Measurements from ENCODE around the gene RAB11FIP4. TPM values are rescaled to one million over a fixed set of nuclear protein-coding genes. Genes with fewer than 3 reads are reported as not detected.

The RAB11FIP4 gene
- total and polyA plus RNA-seq, 2 donors: 5.3 to 9.2 TPM

- Histone ChIP-seq H3K4me3 (ENCODE audit: low read length in 2 of 2) (no peak overlapping the region), H3K27ac (ENCODE audit: low read depth in 1 of 2, low read length in 1 of 2) (peak overlapping the region; percentile 74 to 85), H3K9me3 (ENCODE audit: control insufficient read depth in 2 of 2, insufficient read depth in 1 of 2, low read length in 1 of 2) (no peaks in the 10 kb centered on the region), H3K27me3 (ENCODE audit: control insufficient read depth in 2 of 2, insufficient read depth in 1 of 2, low read length in 1 of 2) (no peaks in the 10 kb centered on the region), H3K36me3 (ENCODE audit: control insufficient read depth in 2 of 2, insufficient read depth in 2 of 2, low read length in 1 of 2) (no peaks in the 10 kb centered on the region), H3K4me1 (ENCODE audit: control insufficient read depth in 2 of 2, insufficient read depth in 2 of 2, low read length in 2 of 2) (peaks cover 2 to 53% of the 10 kb centered on the region in 2 donors)
- DNase-seq (ENCODE audit: low read depth in 6 of 9, low spot score in 9 of 9): no peak
- 91% methylated on average over 10 of the region's 10 CpGs for WGBS
These were observed 103.8 kb downstream of the RAB11FIP4 start for GRCh38 chr17:31495022-31495885.

GRCh38 chr17:31496097-31496496, 104.6 kb downstream of the RAB11FIP4 start:
- Histone ChIP-seq H3K36me3 (ENCODE audit: control insufficient read depth in 2 of 2, insufficient read depth in 2 of 2, low read length in 1 of 2) (no peaks in the 10 kb centered on the region), H3K27ac (ENCODE audit: low read depth in 1 of 2, low read length in 1 of 2) (no peak overlapping the region), H3K4me1 (ENCODE audit: control insufficient read depth in 2 of 2, insufficient read depth in 2 of 2, low read length in 2 of 2) (peaks cover 3 to 53% of the 10 kb centered on the region in 2 donors), H3K4me3 (ENCODE audit: low read length in 2 of 2) (no peak overlapping the region), H3K27me3 (ENCODE audit: control insufficient read depth in 2 of 2, insufficient read depth in 1 of 2, low read length in 1 of 2) (no peaks in the 10 kb centered on the region), H3K9me3 (ENCODE audit: control insufficient read depth in 2 of 2, insufficient read depth in 1 of 2, low read length in 1 of 2) (no peaks in the 10 kb centered on the region)
- no peak for DNase-seq (ENCODE audit: low read depth in 6 of 9, low spot score in 9 of 9)
- 95% methylated on average over 5 of the region's 5 CpGs for WGBS

DNA sequence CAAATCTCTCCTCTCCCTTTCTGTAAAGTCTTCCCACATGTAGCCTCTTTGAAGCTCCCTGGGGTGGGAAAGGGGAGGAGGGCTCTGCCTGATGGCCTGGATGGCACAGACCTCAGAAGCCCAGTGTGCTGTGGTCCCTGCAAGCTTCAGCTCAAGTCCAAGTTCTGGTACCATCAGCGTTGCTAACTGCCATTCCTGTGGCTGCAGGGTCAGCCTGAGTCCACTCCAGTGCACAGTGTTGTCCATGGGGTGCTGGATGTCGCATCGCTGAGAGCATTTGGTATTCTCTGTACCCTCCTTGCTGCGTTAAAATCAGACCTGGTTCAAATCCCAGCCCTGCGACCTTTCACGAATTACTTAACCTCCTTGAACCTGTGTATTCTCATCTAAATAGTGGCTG, 105.1 kb downstream of the RAB11FIP4 start:
- Histone ChIP-seq H3K27me3 (ENCODE audit: control insufficient read depth in 2 of 2, insufficient read depth in 1 of 2, low read length in 1 of 2) (no peaks in the 10 kb centered on the region), H3K36me3 (ENCODE audit: control insufficient read depth in 2 of 2, insufficient read depth in 2 of 2, low read length in 1 of 2) (no peaks in the 10 kb centered on the region), H3K4me3 (ENCODE audit: low read length in 2 of 2) (no peak overlapping the region), H3K4me1 (ENCODE audit: control insufficient read depth in 2 of 2, insufficient read depth in 2 of 2, low read length in 2 of 2) (peaks cover 3 to 48% of the 10 kb centered on the region in 2 donors), H3K9me3 (ENCODE audit: control insufficient read depth in 2 of 2, insufficient read depth in 1 of 2, low read length in 1 of 2) (no peaks in the 10 kb centered on the region), H3K27ac (ENCODE audit: low read depth in 1 of 2, low read length in 1 of 2) (no peak overlapping the region)
- WGBS: 97% methylated on average over 6 of the region's 6 CpGs
- no peak for DNase-seq (ENCODE audit: low read depth in 6 of 9, low spot score in 9 of 9)

DNA sequence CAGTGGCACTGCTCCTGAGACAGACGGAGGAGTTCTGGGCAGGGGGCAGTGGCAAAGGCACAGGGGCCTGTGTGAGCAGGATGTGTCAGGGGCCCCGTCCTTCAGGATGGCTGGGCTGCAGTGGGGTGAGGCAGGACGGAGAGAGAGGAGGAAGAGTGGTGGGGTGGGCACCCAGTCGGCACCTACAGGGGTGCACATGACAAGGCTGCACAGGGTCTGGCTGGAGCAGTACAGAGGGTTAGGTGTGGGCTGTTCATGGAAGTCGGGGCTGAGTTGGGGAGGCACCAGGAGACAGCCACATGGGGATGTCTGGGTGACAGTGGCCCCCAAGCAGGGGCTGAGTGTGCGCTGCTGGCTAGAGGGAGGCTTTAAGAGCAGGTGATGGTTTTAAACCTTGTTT, 106.0 kb downstream of the RAB11FIP4 start:
- Histone ChIP-seq H3K4me1 (ENCODE audit: control insufficient read depth in 2 of 2, insufficient read depth in 2 of 2, low read length in 2 of 2) (peaks cover 3 to 41% of the 10 kb centered on the region in 2 donors), H3K27ac (ENCODE audit: low read depth in 1 of 2, low read length in 1 of 2) (no peak overlapping the region), H3K9me3 (ENCODE audit: control insufficient read depth in 2 of 2, insufficient read depth in 1 of 2, low read length in 1 of 2) (no peaks in the 10 kb centered on the region), H3K27me3 (ENCODE audit: control insufficient read depth in 2 of 2, insufficient read depth in 1 of 2, low read length in 1 of 2) (no peaks in the 10 kb centered on the region), H3K4me3 (ENCODE audit: low read length in 2 of 2) (no peak overlapping the region), H3K36me3 (ENCODE audit: control insufficient read depth in 2 of 2, insufficient read depth in 2 of 2, low read length in 1 of 2) (no peaks in the 10 kb centered on the region)
- 95% methylated on average over 6 of the region's 6 CpGs for WGBS
- no peak for DNase-seq (ENCODE audit: low read depth in 6 of 9, low spot score in 9 of 9)

- Histone ChIP-seq H3K27ac (ENCODE audit: low read depth in 1 of 2, low read length in 1 of 2) (no peak overlapping the region), H3K9me3 (ENCODE audit: control insufficient read depth in 2 of 2, insufficient read depth in 1 of 2, low read length in 1 of 2) (no peaks in the 10 kb centered on the region), H3K4me1 (ENCODE audit: control insufficient read depth in 2 of 2, insufficient read depth in 2 of 2, low read length in 2 of 2) (peaks cover 3 to 34% of the 10 kb centered on the region in 2 donors), H3K36me3 (ENCODE audit: control insufficient read depth in 2 of 2, insufficient read depth in 2 of 2, low read length in 1 of 2) (no peaks in the 10 kb centered on the region), H3K4me3 (ENCODE audit: low read length in 2 of 2) (no peak overlapping the region), H3K27me3 (ENCODE audit: control insufficient read depth in 2 of 2, insufficient read depth in 1 of 2, low read length in 1 of 2) (no peaks in the 10 kb centered on the region)
- no peak for DNase-seq (ENCODE audit: low read depth in 6 of 9, low spot score in 9 of 9)
- 90% methylated on average over 10 of the region's 10 CpGs for WGBS
These were observed 106.7 kb downstream of the RAB11FIP4 start for GRCh38 chr17:31497994-31498826.

GRCh38 chr17:31499771-31500554, 108.5 kb downstream of the RAB11FIP4 start:
- no peak overlapping the region for H3K4me3 ChIP-seq (ENCODE audit: low read length in 2 of 2)
- H3K27ac ChIP-seq (ENCODE audit: low read depth in 1 of 2, low read length in 1 of 2): no peak overlapping the region
- 31% methylated on average over 11 of the region's 11 CpGs for WGBS
- H3K9me3 ChIP-seq (ENCODE audit: control insufficient read depth in 2 of 2, insufficient read depth in 1 of 2, low read length in 1 of 2): no peaks in the 10 kb centered on the region
- no peak for DNase-seq (ENCODE audit: low read depth in 6 of 9, low spot score in 9 of 9)
- H3K27me3 ChIP-seq (ENCODE audit: control insufficient read depth in 2 of 2, insufficient read depth in 1 of 2, low read length in 1 of 2): no peaks in the 10 kb centered on the region
- H3K36me3 ChIP-seq (ENCODE audit: control insufficient read depth in 2 of 2, insufficient read depth in 2 of 2, low read length in 1 of 2): no peaks in the 10 kb centered on the region
- H3K4me1 ChIP-seq (ENCODE audit: control insufficient read depth in 2 of 2, insufficient read depth in 2 of 2, low read length in 2 of 2): peaks cover 3 to 16% of the 10 kb centered on the region in 2 donors

- Histone ChIP-seq H3K4me3 (ENCODE audit: low read length in 2 of 2) (no peak overlapping the region), H3K27ac (ENCODE audit: low read depth in 1 of 2, low read length in 1 of 2) (no peak overlapping the region), H3K36me3 (ENCODE audit: control insufficient read depth in 2 of 2, insufficient read depth in 2 of 2, low read length in 1 of 2) (no peaks in the 10 kb centered on the region), H3K4me1 (ENCODE audit: control insufficient read depth in 2 of 2, insufficient read depth in 2 of 2, low read length in 2 of 2) (peaks cover 26 to 36% of the 10 kb centered on the region in 2 donors), H3K9me3 (ENCODE audit: control insufficient read depth in 2 of 2, insufficient read depth in 1 of 2, low read length in 1 of 2) (no peaks in the 10 kb centered on the region), H3K27me3 (ENCODE audit: control insufficient read depth in 2 of 2, insufficient read depth in 1 of 2, low read length in 1 of 2) (no peaks in the 10 kb centered on the region)
- WGBS: 96% methylated on average over 1 of the region's 1 CpG
- no peak for DNase-seq (ENCODE audit: low read depth in 6 of 9, low spot score in 9 of 9)
These were observed 115.0 kb downstream of the RAB11FIP4 start for GRCh38 chr17:31506517-31506916.

DNA sequence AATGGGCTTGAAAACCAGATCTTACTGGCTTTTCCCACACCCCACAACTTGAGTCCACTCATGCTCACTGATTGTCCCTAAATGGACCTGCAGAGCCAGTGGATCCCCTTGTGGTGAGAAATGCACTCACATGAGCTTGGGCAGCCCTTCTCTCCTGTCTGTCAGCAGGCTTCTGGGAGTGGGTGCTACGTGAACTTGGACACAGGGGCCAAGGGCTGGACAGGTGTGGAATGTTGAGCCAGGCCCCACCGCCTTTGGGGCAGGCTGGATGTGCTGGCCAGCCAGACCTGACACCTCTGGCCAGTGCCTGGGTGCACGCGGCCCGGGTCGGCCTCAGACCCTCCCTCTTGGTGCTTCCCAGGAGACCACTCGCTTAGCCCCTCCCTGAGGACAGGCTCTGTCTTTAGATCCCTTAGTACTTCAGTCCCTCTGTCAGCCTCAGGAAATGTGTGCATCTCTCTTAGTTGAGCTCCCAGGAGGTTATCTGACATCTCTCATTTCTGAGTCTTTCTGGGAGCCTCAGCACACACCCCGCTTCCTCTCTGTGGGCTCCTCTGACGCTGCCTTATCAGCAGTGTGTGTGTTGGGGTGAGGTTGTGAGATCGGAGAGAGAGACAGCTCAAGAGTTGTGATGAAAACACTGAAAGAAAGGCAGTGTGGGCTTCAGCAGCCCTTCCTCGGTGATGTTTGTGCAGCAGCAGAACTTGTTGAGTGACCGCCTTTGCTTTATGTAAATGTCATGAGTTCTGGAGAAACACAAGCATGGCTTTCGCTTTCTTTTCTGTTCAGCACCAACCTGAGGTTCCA, 117.0 kb downstream of the RAB11FIP4 start:
- peak; percentile 32 to 86 (median 64) for DNase-seq (ENCODE audit: low read depth in 6 of 9, low spot score in 9 of 9)
- Histone ChIP-seq H3K4me3 (ENCODE audit: low read length in 2 of 2) (peak overlapping the region in 1 of 2 donors; percentile 21), H3K27ac (ENCODE audit: low read depth in 1 of 2, low read length in 1 of 2) (peak overlapping the region; percentile 90 to 91), H3K36me3 (ENCODE audit: control insufficient read depth in 2 of 2, insufficient read depth in 2 of 2, low read length in 1 of 2) (no peaks in the 10 kb centered on the region), H3K9me3 (ENCODE audit: control insufficient read depth in 2 of 2, insufficient read depth in 1 of 2, low read length in 1 of 2) (no peaks in the 10 kb centered on the region), H3K27me3 (ENCODE audit: control insufficient read depth in 2 of 2, insufficient read depth in 1 of 2, low read length in 1 of 2) (no peaks in the 10 kb centered on the region), H3K4me1 (ENCODE audit: control insufficient read depth in 2 of 2, insufficient read depth in 2 of 2, low read length in 2 of 2) (peaks cover 26 to 36% of the 10 kb centered on the region in 2 donors)
- 26% methylated on average over 13 of the region's 13 CpGs for WGBS
